Measurements from ENCODE around the gene SVIL.
A peak's percentile ranks its signal among the peaks of the same experiment; 100 is the strongest.

The SVIL gene

DNA sequence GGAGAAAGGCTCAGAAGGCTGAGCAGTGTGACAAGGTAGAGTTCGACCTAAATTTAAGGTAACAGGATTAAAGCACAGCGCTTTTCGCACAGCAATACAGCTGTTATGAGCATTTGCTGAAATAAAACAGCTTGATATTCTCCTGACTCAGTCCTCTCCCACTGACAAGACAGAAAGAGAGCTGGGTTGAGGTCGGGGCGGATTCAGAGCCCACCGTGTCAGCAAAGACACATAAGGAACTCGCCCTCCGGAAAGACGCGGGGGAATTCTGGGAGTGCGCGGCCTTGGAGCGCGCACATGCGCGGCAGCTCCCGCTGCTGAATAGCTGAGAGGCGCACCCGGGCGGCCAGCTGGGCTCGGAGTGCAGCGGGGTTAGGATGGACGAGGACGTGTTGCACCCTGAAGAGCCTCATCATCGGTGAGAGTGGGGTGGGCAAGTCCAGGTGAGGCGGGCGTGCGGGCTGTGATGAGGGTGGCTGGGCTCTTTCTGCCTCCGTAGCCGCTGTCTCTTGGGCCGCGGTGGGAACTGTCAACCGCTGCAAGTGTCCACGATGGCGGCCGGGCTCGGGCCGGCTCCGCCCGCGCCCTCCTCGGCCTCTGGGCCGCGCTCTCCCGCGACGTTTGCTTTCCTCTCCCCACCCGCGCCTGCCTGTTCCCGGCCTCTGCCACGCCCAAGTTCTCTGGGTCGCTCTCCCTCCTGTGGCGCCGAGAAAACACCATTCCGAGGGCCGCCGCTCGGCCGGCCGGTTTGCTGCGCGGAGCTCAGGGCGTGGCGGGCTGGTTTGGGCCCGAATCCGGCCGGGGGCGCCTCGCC, 225.3 kb downstream of the SVIL start:
- peak; percentile 75 for DNase-seq

DNA sequence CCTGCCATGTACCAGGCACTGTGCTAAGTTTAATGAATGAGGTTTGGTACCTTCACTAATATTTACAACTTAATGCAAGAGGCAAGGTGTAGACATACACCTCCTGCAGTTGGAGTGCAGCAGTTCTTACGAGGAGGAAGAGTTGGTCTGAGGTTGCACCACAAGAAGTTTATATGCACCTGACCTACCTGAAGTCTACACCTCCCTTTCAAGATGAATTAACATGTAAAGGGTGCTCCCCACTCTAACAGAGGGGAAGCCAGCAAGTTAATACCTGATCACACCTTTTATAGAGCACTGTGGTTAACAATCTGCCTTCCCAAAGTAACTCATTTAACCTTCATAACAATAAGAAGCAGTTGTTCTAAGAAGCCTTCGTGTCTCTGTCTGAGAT, 225.9 kb downstream of the SVIL start:
- DNase-seq, result no peak

Measured in fibroblast of skin of scalp (primary cell).